ENCODE measurements around the gene RGL3.
"Not testable (repeated sequence)": the region's sequence is repeated elsewhere in the genome, so short reads cannot be mapped to it uniquely, and the experiment has no call there.

Gene RGL3

GRCh38 chr19:11418549-11419506, at the start of gene RGL3:
Gene RGL3 (minus strand): TSS chr19:11419314. CDS start chr19:11419278, 36 bp downstream.
- no peak for DNase-seq (ENCODE audit: low read depth in 3 of 3)

- DNase-seq (ENCODE audit: low read depth in 3 of 3) = not testable (repeated sequence)
Observed at GRCh38 chr19:11468266-11468845, 49.2 kb upstream of the RGL3 start.

GRCh38 chr19:11465600-11465999, 46.5 kb upstream of the RGL3 start:
- DNase-seq (ENCODE audit: low read depth in 3 of 3) = no peak

GRCh38 chr19:11464333-11465265, 45.5 kb upstream of the RGL3 start:
- no peak for DNase-seq (ENCODE audit: low read depth in 3 of 3)

GRCh38 chr19:11463391-11463790, 44.3 kb upstream of the RGL3 start:
- no peak for DNase-seq (ENCODE audit: low read depth in 3 of 3)

GRCh38 chr19:11461453-11461852, 42.3 kb upstream of the RGL3 start:
- no peak for DNase-seq (ENCODE audit: low read depth in 3 of 3)

- DNase-seq (ENCODE audit: low read depth in 3 of 3) = no peak
Observed at GRCh38 chr19:11460207-11460606, 41.1 kb upstream of the RGL3 start.

- DNase-seq (ENCODE audit: low read depth in 3 of 3) = not testable (repeated sequence)
Observed at GRCh38 chr19:11458912-11459311, 39.8 kb upstream of the RGL3 start.

GRCh38 chr19:11458236-11458900, 39.3 kb upstream of the RGL3 start:
- no peak for DNase-seq (ENCODE audit: low read depth in 3 of 3)

- no peak for DNase-seq (ENCODE audit: low read depth in 3 of 3)
Observed at GRCh38 chr19:11457831-11458230, 38.7 kb upstream of the RGL3 start.

- DNase-seq (ENCODE audit: low read depth in 3 of 3) = no peak
Observed at GRCh38 chr19:11457115-11457514, 38.0 kb upstream of the RGL3 start.

GRCh38 chr19:11456659-11457058, 37.5 kb upstream of the RGL3 start:
- no peak for DNase-seq (ENCODE audit: low read depth in 3 of 3)

GRCh38 chr19:11455233-11455554, 36.1 kb upstream of the RGL3 start:
- not testable (repeated sequence) for DNase-seq (ENCODE audit: low read depth in 3 of 3)

- peak in 1 of 3 experiments; percentile 25 for DNase-seq (ENCODE audit: low read depth in 3 of 3)
Observed at GRCh38 chr19:11453468-11454341, 34.6 kb upstream of the RGL3 start.

GRCh38 chr19:11452620-11453310, 33.7 kb upstream of the RGL3 start:
- DNase-seq (ENCODE audit: low read depth in 3 of 3) = no peak

GRCh38 chr19:11451871-11452619, 32.9 kb upstream of the RGL3 start:
- no peak for DNase-seq (ENCODE audit: low read depth in 3 of 3)

- no peak for DNase-seq (ENCODE audit: low read depth in 3 of 3)
Observed at GRCh38 chr19:11451327-11451870, 32.3 kb upstream of the RGL3 start.

- no peak for DNase-seq (ENCODE audit: low read depth in 3 of 3)
Observed at GRCh38 chr19:11450570-11451326, 31.6 kb upstream of the RGL3 start.
